GM19438 (cell line): ENCODE data around the gene VSIG10.
"Not testable (repeated sequence)": the region's sequence is repeated elsewhere in the genome, so short reads cannot be mapped to it uniquely, and the experiment has no call there.

Experiments
- ATAC-seq: cut with Tn5 transposase; IDR thresholded peaks from one replicate; pipeline ENCODE4 v1.9.1; 2021; ENCODE audit warnings: low read depth; ENCODE audit not compliant: unreplicated experiment

The VSIG10 gene

DNA sequence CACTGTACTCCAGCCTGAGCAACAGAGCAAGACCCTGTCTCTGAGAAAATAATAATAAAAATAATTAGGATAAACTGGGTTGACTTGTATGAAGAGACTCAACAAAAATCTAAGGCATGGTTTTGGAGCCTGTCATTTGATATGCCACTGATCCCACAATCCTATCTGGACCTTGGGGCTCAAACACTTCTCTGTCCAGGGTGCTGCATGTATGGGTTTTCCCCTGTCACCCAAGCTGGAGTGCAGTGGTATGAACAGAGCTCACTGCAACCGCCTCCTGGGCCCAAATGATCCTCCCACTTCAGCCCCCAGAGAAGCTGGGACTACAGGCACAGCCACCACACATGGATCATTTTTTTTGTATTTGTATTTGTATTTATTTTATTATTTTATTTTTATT, 5.3 kb upstream of the VSIG10 start:
- no peak for ATAC-seq

DNA sequence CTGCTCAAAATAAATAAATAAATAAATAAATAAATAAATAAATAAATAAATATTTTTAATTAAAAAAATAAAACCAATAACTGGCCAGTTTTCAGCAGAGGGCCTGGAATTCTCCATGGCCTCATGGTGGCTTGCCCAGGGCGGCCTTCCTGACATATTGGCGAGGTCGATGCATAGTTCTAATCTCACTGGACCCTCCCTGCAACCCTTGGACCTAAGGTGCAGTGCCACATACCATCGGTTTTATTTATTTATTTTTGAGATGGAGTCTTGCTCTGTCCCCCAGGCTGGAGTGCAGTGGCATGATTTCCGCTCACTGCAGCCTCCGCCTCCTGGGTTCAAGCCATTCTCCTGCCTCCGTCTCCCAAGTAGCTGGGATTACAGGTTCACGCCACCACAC, 3.9 kb upstream of the VSIG10 start:
- ATAC-seq = no peak

DNA sequence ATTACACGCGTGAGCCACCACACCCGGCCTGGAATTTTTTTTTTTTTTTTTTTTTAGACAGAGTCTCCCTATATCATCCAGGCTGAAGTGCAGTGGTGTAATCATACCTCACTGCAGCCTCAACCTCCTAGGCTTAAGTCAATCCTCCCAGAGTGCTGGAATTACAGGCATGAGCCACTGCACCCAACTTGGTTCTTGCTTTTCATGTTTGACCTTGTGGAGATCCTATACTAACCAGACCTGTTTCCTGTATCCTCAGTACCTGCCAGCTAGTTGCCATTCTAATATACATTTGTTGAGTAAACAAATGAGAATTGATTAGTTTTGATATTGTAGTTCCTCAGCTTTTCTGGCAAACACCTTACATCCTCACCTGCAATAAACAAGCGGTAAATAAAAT, 3.2 kb upstream of the VSIG10 start:
- no peak for ATAC-seq

DNA sequence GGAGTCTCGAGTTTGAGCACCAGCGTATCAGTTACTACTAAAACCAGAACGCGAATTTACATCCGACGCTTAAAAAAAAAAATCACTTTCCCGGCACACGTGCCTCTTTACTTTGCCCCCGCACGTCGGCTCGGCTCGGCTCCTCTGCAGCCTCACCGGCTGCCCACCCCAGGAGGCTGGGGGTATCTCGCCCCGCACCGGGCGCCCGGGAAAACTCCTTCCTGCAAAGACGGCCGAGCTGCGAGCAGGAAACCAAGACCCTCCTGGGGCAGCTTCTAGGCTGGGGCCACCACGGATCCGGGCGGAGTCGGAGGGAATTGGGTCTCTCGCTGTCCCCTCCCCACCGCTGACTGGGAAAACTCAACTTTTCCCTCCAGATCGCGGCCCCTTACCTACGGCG, 610 bp downstream of the VSIG10 start:
- no peak for ATAC-seq

DNA sequence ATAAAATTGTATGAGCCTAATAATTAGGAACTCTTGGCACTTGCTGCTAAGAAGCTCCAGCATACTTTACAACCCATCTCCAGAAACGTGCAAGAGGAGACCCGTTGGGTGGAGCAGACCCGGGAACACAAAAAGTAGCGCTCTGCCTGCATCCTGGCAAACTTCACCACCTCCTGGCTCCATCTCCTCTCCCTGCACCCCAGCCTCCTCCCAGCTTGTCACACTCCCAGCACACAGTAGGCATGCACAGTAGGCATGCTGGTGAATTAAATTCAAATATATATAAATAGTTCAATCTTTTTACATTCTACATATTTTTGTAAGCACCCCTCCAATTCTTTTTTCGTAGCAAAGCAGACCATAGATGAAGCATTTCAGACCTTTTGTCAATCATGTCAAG, 1.2 kb downstream of the VSIG10 start:
- no peak for ATAC-seq

DNA sequence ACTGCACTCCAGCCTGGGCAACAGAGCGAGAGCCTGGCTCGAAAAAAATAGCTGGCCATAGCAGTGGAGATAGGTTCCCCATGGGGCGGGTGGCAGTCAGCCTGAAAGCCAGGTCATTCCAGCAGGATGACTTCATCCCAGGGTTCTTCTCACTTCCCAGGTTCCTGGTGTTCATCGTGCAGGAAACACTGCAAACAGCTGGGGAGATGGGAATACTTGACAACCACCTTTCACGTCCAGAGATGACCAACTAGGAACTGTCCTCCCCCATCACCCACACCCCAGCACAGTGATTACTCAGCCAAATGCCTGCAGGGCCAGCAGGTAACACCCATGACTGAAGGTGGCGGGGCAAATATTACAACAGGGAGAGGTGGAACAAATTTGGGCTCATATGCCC, 1.7 kb downstream of the VSIG10 start:
- ATAC-seq = no peak

DNA sequence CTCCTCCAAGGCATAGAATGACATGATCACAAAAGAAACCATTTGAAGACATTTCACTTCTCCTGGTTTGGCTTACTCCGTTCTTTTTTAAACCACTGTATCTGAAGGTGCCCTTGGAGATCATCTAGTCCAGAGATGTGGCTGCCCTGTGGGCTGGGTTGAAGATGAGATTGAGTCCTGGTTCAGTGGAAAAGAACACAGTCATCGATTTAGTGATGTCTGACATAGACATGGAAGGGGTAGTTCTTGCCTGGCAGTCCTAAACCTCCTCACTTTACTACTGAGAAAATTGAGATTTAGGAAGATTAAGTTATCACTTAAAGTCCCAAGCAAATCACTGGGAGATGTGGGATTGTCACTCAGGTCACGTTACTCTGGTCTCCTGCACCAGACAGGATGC, 2.8 kb downstream of the VSIG10 start:
- no peak for ATAC-seq

DNA sequence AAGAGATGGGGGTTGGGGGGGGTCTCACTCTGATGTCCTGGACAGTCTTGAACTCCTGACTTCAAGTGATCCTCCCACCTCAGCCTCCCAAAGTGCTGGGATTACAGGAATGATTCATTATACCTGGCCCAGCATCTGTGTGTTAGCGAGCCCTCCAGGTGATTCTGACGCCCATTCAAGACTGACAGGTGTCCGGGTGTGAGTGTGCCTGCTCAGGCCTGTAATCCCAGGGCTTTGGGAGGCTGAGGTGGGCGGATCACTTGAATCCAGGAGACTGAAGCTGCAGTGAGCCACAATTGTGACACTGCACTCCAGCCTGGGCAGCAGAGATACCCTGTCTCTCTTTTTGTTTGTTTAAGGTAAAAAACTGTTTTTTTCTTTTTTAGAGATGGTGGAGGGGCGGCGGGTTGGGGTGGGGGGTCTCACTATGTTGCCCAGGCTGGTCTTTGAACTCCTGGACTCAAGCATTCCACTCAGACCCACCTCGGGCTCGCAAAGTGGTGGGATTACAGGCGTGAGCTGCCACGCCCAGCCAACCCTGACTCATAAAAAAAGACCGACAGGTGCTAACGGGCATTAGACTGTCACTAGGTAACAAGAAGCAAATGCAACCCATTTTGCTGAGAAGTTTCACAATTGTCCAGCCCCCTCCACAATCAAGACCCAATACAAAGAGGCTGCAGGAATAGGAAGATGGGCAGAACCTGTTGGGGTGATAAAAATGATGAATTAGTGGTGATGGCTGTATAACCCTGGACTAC, 4.7 kb downstream of the VSIG10 start:
- ATAC-seq = no peak

DNA sequence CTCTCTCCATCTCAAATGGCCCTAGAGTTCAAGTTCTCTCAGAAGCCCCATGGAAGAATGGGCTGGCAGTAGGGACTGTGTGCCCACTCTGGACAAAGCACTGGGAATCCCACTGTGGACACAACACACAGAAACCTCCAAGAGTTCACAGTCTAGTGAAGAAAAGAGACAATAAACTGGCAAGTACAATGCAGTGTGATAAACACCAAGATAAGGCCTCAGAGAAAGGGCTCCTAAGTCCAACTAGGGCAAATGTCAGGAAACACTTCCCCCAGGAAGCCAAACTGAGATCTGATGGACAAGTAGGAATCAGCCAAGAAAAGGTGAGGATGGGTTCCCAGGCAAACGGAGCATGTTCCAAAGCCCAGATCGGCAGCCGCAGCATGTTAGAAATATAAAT, 5.4 kb downstream of the VSIG10 start:
- ATAC-seq = no peak

DNA sequence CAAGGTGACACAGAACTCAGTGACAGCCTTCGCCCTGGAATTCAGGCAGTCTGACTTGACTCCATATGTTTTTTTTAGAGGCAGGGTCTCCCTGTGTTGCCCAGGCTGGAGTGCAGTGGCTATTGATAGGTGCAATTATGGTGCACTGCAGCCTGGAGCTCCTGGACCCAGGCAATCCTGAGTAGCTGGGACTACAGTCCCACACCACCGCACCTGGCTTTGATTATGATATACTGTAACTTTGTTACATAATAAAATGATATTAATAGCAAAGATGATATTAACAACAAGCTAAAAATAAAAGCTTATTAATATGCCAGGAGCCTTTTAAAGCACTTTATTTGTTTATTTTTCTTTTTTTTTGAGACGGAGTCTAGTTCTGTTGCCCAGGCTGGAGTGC, 9.8 kb downstream of the VSIG10 start:
- no peak for ATAC-seq

DNA sequence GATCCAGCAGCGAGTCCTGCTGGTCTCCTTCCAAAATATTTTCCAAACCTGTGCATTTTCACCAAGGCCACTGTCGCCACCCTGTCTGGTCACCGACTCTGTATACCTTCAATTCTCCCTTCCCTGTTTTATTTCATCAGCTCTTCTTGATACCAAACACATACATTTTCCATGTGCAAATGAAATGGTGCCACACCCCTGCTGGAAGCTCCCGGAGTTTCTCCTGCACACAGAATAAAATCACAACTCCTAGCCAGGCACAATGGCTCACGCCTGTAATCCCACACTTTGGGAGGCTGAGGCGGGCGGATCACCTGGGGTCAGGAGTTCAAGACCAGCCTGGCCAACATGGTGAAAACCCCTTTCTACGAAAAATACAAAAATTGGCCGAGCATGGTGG, 14.0 kb downstream of the VSIG10 start:
- no peak for ATAC-seq

DNA sequence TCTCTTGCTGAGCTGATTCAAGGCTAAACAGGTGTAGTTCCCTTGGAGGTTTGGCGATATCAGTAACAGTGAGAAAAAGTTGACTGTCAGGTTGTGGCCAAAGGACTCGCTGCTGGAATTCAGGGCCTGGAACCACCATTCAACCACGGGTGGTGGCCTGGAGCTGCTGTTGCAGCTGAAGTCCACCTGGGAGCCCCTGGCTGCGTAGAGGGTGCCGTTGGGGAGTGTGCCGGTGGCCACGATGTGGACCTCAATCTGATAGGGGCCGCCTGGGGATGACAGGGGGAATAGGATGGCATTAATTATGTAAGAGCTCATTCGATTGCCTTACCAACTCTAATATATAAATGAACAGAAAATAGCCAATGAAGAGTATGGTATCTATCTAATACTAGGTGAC, 21.6 kb downstream of the VSIG10 start:
- no peak for ATAC-seq

DNA sequence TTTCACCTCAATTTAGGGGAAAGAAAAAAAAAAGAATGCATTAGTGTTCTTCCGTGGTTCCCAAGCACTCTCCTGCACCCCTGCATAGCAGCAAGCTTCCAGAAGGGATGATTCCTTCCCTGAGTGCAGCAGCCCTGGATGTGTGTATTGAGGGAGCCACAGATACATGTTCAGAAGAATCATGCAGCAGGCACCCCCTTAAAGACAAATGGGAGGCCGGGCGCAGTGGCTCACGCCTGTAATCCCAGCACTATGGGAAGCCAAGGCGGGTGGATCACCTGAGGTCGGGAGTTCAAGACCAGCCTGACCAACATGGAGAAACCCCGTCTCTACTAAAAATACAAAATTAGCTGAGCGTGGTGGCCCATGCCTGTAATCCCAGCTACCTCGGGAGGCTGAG, 22.3 kb downstream of the VSIG10 start:
- not testable (repeated sequence) for ATAC-seq

DNA sequence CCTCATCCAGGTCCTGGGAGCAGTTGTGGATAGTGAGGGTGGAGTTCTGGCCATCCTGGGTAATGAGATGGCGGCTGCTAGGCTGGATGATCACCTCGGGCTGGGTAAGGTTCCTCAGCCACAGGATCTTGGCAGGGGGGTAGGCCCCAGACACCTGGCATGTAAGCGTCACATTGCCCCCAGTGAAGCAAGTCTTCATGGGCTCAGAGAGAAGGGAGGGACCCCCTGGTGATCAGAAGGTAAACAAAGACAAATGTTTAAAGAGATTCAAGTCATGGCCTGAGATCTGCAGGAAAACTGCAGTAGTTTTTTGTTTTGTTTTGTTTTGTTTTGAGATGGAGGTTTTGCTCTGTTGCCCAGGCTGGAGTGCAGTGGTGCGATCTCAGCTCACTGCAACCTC, 30.0 kb downstream of the VSIG10 start:
- no peak for ATAC-seq

DNA sequence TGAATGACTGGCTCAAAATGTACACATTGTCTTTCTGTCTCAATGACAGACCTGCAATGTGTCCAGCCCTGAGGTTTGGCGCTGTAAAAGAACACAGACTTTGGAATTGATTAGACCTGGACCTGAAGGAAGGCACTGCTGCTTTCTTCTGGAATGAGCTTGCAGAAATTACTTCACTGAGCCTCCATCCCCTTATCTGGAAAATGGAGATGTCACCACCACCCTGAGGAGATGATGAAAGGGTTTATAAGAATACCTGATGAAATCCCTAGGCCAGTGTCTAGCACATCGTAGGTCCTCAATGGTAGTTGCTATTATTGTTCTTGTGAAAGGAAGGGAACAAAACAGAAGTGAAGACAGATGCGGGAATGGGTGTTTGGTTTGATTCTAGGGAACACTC, 33.2 kb downstream of the VSIG10 start:
- no peak for ATAC-seq

DNA sequence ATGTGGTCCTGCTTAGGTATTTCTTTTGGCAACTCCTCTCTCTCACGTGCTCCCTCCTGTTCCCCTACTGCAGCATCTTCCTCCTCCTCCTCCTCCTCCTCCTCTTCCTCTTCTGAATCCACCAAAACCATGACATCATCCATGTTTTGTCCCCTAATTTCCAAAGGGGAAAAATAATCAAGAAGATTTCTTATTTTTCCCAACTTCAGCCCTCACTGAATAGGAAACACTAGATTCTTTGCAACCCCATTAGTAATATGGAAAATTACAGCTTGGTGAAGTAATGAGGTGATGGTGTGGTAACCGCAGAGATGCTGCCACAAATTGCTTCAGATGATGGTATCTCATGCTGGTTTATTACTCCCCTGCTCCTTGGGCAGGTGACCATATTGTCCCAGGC, 35.4 kb downstream of the VSIG10 start:
- no peak for ATAC-seq

DNA sequence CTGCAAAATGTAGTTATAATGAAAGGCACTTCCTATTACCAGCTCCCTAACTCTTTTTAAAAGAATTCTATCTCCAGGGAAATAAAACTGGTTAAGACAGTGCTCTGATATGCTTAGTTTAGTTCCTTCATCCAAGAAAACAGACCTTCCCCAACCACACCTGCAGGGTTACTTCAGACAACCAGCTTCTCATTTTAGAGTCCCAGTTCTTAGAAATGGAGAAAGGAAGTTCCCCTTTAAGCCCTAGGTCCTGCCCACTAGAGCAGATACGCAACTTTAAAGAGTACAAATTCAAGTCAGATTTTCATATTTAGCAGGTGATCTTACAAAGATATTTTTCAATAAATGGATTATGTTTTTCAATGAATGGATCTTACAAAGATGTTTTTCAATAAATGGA, 38.4 kb downstream of the VSIG10 start:
- no peak for ATAC-seq

DNA sequence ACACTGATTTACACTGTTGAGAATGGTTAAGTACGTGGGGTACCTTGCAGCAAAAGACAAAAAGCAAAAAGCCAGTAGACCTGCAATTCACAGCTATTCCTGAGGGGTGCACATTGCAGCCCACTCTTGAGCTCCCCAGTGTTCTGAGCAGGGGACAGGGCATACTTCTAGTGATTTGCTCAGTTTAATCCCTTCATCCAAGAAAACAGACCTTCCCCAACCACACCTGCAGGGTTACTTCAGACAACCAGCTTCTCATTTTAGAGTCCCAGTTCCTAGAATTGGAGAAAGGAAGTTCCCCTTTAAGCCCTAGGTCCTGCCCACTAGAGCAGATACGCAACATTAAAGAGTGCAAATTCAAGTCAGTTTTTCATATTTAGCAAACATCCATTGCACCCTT, 39.2 kb downstream of the VSIG10 start:
- no peak for ATAC-seq

DNA sequence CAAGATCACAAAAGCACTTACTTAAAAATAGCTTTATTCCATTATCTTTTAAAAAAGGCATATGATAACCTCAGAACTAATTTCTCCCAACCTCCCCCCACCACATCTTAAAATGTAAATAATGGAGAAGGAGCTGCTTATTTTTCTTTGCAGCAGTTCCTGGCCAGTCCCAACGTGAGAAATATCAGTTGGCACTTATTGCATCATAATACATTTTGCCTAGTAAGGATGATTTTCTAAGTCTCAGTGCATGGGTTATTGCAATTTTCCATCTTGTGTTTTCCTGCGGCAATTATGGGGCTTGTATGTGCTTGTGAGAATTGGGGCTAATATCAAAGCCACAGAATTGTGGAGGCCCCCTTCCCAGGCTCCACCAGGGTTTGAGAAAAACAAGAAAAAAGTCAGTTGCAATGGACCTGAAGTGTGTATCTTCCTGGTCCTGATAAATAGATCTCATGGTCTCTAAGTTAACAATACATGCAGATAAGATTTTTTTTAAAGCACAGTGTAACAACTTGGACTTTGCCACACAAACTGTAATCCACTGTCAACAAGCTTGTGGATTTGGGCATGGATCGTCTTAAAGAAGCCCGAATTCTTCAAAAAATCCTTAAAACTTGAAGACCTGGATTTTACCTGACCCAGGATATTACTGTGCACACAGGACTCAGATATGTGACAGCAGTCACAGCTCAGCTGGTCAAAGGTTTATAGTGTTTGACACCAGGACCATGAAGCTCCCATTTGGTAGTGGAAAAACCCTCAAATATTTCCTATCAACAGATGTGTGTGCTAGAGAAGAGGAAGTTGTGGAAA, 40.0 kb downstream of the VSIG10 start:
- ATAC-seq = no peak

DNA sequence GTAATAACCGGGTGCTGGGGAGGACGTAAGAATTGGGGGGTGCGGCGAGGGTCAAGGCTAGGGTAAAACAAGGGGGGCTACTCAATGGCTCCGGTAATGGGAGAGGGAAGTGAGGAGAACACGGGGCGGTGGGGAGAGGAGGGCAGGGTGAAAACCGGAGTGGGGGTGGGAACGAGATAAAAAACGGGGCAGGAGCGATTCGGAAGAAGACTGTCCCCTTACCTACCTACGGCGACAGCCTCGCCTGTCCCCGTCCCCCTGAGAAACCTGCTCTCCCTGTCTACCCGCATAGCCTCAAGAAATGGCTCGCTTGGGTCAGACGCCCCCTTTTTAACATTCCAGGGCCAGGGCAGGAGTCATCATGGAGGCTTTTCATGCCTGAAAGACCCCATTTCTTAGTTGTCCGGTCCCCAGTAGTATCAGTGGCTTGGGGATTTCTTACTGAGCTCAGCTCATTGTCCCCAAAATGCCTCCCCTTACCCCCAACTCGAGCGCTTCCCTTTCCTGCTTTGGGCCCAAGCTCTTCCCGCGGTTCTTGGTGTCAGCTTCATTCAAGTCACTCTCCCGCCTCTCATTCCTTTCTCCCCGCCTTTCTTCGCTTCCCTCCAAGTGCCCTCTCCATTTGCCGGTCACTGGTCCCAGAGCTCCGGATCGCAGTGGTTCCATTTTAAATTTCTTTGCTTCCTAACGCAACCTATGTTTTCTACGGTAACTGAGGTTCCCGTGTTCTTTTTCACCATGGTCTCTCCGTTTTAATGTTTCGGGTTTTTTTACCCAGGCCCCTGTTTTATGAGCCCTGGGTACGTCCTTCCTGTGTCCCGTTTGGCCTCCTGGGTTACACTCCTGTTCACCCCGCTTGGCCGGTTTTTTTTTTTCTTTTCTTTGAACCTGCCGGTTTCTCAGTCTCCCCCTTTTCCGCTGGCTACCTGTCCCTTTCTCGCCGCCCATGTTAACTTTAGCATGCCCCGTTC, 41.7 kb downstream of the VSIG10 start:
- no peak for ATAC-seq
